IMR-90 (cell line): ENCODE data around the gene ATP1A1. TPM values are rescaled to one million over a fixed set of nuclear protein-coding genes. Genes with fewer than 3 reads are reported as not detected.

Source experiments
- ATAC-seq: fragments of 200-7000 bp; cut with Tn5 transposase; 2 replicates; pipeline ENCODE4 v1.9.1; 2020; ENCODE audit warnings: low read depth, mild to moderate bottlenecking, moderate library complexity
- BruUV-seq: library from RNA; stranded (reverse); fragments of 400-500 nt; replicated peaks from 2 replicates; lab custom pipeline; 2021; lab: Mats Ljungman, UMichigan
- CTCF ChIA-PET: fragments of 300-600 bp; formaldehyde crosslinking; extraction: SDS; loops from one replicate; lab custom pipeline; 2021; ENCODE audit warnings: antibody characterized with exemption; lab: Yijun Ruan, JAX
- POLR2A ChIA-PET: fragments of 300-600 bp; sonication (Branson Sonifier 250); formaldehyde crosslinking; loops from one replicate; lab custom pipeline; 2022; ENCODE audit warnings: antibody characterized with exemption; ENCODE audit not compliant: unreplicated experiment; lab: Charles Lee
- DNase-seq: peaks from one replicate; pipeline ENCODE4 v3.0.0; 2013
- H2AFZ ChIP-seq: replicated peaks from 2 replicates; pipeline ENCODE3; 2013; ENCODE audit warnings: low read length, mild to moderate bottlenecking; ENCODE audit not compliant: poor library complexity
- H2AK5ac ChIP-seq: 2 replicates; pipeline ENCODE4 v1.6.1; 2013; ENCODE audit warnings: low read depth, low read length, inconsistent platforms
- H2AK9ac ChIP-seq: replicated peaks from 2 replicates; pipeline ENCODE3; 2013; ENCODE audit warnings: mild to moderate bottlenecking, low read depth, low read length, moderate library complexity; ENCODE audit not compliant: poor library complexity
- H2BK120ac ChIP-seq: 2 replicates; pipeline ENCODE4 v1.6.1; 2013; ENCODE audit warnings: low read depth, low read length, inconsistent platforms
- H2BK15ac ChIP-seq: 3 replicates; pipeline ENCODE4 v1.6.1; 2013; ENCODE audit warnings: low read depth, low read length, inconsistent platforms
- H2BK20ac ChIP-seq: 2 replicates; pipeline ENCODE4 v1.6.1; 2013; ENCODE audit warnings: low read depth, mild to moderate bottlenecking, inconsistent platforms, low read length, moderate library complexity
- H2BK5ac ChIP-seq: 2 replicates; pipeline ENCODE4 v1.6.1; 2013; ENCODE audit warnings: mild to moderate bottlenecking, low read depth, low read length, inconsistent platforms; ENCODE audit not compliant: poor library complexity, severe bottlenecking
- H3K14ac ChIP-seq: replicated peaks from 2 replicates; pipeline ENCODE4 v1.6.1; 2013; ENCODE audit warnings: low read depth, low read length, inconsistent platforms
- H3K18ac ChIP-seq: 2 replicates; pipeline ENCODE4 v1.6.1; 2013; ENCODE audit warnings: low read depth, low read length, control low read depth
- H3K23ac ChIP-seq: 2 replicates; pipeline ENCODE4 v1.6.1; 2013; ENCODE audit warnings: low read depth, low read length, inconsistent platforms
- H3K27ac ChIP-seq: 2 replicates; pipeline ENCODE4 v1.5.1; 2013; ENCODE audit warnings: mild to moderate bottlenecking, control low read depth, low read length; ENCODE audit not compliant: insufficient read depth
- H3K27me3 ChIP-seq: 2 replicates; pipeline ENCODE4 v1.6.1; 2013; ENCODE audit warnings: low read length; ENCODE audit not compliant: control insufficient read depth, insufficient read depth
- H3K36me3 ChIP-seq: 2 replicates; pipeline ENCODE4 v1.6.1; 2013; ENCODE audit warnings: low read length, mixed read lengths; ENCODE audit not compliant: control insufficient read depth, insufficient read depth
- H3K4ac ChIP-seq: 2 replicates; pipeline ENCODE4 v1.6.1; 2013; ENCODE audit warnings: low read depth, low read length, inconsistent platforms
- H3K4me1 ChIP-seq: 2 replicates; pipeline ENCODE4 v1.6.1; 2013; ENCODE audit warnings: low read length, mixed read lengths; ENCODE audit not compliant: control insufficient read depth, insufficient read depth
- H3K4me2 ChIP-seq: 2 replicates; pipeline ENCODE4 v1.6.1; 2013; ENCODE audit warnings: low read depth, mild to moderate bottlenecking, control low read depth, low read length, moderate library complexity
- H3K4me3 ChIP-seq: 2 replicates; pipeline ENCODE4 v1.5.1; 2013; ENCODE audit warnings: low read depth, mild to moderate bottlenecking, control low read depth, low read length, moderate library complexity; ENCODE audit not compliant: insufficient read depth
- H3K56ac ChIP-seq: 2 replicates; pipeline ENCODE4 v1.6.1; 2013; ENCODE audit warnings: low read length, inconsistent platforms; ENCODE audit not compliant: insufficient read depth; ENCODE audit errors: extremely low read depth
- H3K79me1 ChIP-seq, 2 experiments: 2 replicates each; pipeline ENCODE4 v1.6.1; 2013; ENCODE audit warnings: low read length in 2 of 2, inconsistent platforms in 1 of 2, low read depth in 1 of 2
- H3K9ac ChIP-seq: 2 replicates; pipeline ENCODE4 v1.6.1; 2013; ENCODE audit warnings: low read depth, low read length, control low read depth
- H3K9me1 ChIP-seq: 2 replicates; pipeline ENCODE4 v1.6.1; 2013; ENCODE audit warnings: low read length, inconsistent platforms; ENCODE audit not compliant: insufficient read depth
- H3K9me3 ChIP-seq: 2 replicates; pipeline ENCODE4 v1.6.1; 2013; ENCODE audit warnings: low read length; ENCODE audit not compliant: control insufficient read depth, insufficient read depth
- H4K20me1 ChIP-seq: 2 replicates; pipeline ENCODE4 v1.6.1; 2013; ENCODE audit warnings: low read length, inconsistent platforms; ENCODE audit not compliant: insufficient read depth
- H4K5ac ChIP-seq: 2 replicates; pipeline ENCODE4 v1.6.1; 2013; ENCODE audit warnings: mild to moderate bottlenecking, low read depth, low read length, control low read depth
- H4K8ac ChIP-seq, 2 experiments: 2 replicates each; pipeline ENCODE4 v1.6.1; 2013; ENCODE audit warnings: low read depth in 2 of 2, low read length in 2 of 2, control low read depth in 1 of 2, inconsistent platforms in 1 of 2
- H4K91ac ChIP-seq: 2 replicates; pipeline ENCODE4 v1.6.1; 2013; ENCODE audit warnings: low read depth, low read length, inconsistent platforms; ENCODE audit not compliant: insufficient read depth
- BHLHE40 ChIP-seq: fragments of 150-350 bp; IDR thresholded peaks from 2 replicates; pipeline ENCODE4 v1.6.1; 2016; ENCODE audit warnings: mild to moderate bottlenecking, low read depth, low read length
- CEBPB ChIP-seq: IDR thresholded peaks from 2 replicates; pipeline ENCODE4 v1.6.1; 2012; ENCODE audit warnings: low read depth, low read length, improper control_type of control experiment
- CHD1 ChIP-seq: IDR thresholded peaks from 2 replicates; pipeline ENCODE4 v1.6.1; 2012; ENCODE audit warnings: low read depth, low read length, improper control_type of control experiment
- FOS ChIP-seq: fragments of 150-350 bp; IDR thresholded peaks from 2 replicates; pipeline ENCODE4 v1.6.1; 2016; ENCODE audit warnings: low read depth, low read length
- MAFK ChIP-seq: IDR thresholded peaks from 2 replicates; pipeline ENCODE4 v1.6.1; 2012; ENCODE audit warnings: low read depth, low read length, improper control_type of control experiment
- MXI1 ChIP-seq: IDR thresholded peaks from 2 replicates; pipeline ENCODE4 v1.6.1; 2012; ENCODE audit warnings: low read depth, mild to moderate bottlenecking, low read length, moderate library complexity, borderline replicate concordance
- NFE2L2 ChIP-seq: fragments of 150-350 bp; IDR thresholded peaks from 2 replicates; pipeline ENCODE4 v1.6.1; 2016; ENCODE audit warnings: low read depth, mild to moderate bottlenecking, low read length
- POLR2A ChIP-seq: IDR thresholded peaks from 2 replicates; pipeline ENCODE4 v1.6.1; 2012; ENCODE audit warnings: mild to moderate bottlenecking, low read depth, low read length
- RAD21 ChIP-seq: IDR thresholded peaks from 2 replicates; pipeline ENCODE4 v1.6.1; 2012; ENCODE audit warnings: low read length, improper control_type of control experiment
- RCOR1 ChIP-seq: IDR thresholded peaks from 2 replicates; pipeline ENCODE4 v1.6.1; 2012; ENCODE audit warnings: mild to moderate bottlenecking, low read length, improper control_type of control experiment; ENCODE audit not compliant: insufficient replicate concordance
- RFX5 ChIP-seq: IDR thresholded peaks from 2 replicates; pipeline ENCODE4 v1.8.0; 2012; ENCODE audit warnings: low read depth, mild to moderate bottlenecking, low read length, moderate library complexity
- SMC3 ChIP-seq: fragments of 150-350 bp; IDR thresholded peaks from 2 replicates; pipeline ENCODE4 v1.6.1; 2016; ENCODE audit warnings: low read depth, mild to moderate bottlenecking, antibody characterized with exemption, low read length, moderate library complexity
- WGBS, 2 experiments: methylation state at CpG; one replicate each; pipeline versions ENCODE4 v1.1.5 to v1.1.7; 2013; ENCODE audit warnings: missing lambda C conversion rate in 2 of 2; ENCODE audit not compliant: insufficient read length in 1 of 2; ENCODE audit errors: extremely low coverage in 2 of 2; 5-methylcytosine and 5-hydroxymethylcytosine counted together
- dilution Hi-C: fragments of 300-500 bp; cut with HindIII; formaldehyde crosslinking; loops from one replicate; pipeline ENCODE4 v1.14.3; 2018; ENCODE audit warnings: low sequenced_read_pairs; ENCODE audit not compliant: unreplicated experiment
- in situ Hi-C: fragments of 300-500 bp; cut with MboI; formaldehyde crosslinking; loops from 3 replicates; pipeline ENCODE4 v1.14.3; 2019; ENCODE audit warnings: low sequenced_read_pairs, inconsistent platforms, mixed read lengths
- intact Hi-C: fragments of 100-400 bp; cut with micrococcal nuclease; formaldehyde crosslinking; loops from 2 replicates; pipeline ENCODE4 v1.10.0; 2022
- polyA plus RNA-seq, 3 experiments: library from polyadenylated mRNA; depleted of rRNA; stranded (reverse); fragments of >200 nt; gene quantifications; 2 replicates each; pipeline ENCODE4 v1.2.3, GENCODE V29; 2012; ENCODE audit warnings: low replicate concordance in 1 of 3
- total RNA-seq: library from RNA; depleted of rRNA; stranded (reverse); fragments of >200 nt; gene quantifications from 2 replicates; pipeline ENCODE4 v1.2.3, GENCODE V29; 2012
- TF ChIP-seq, protein P1 (sequence below): fragments of 150-350 bp; IDR thresholded peaks from 2 replicates; pipeline ENCODE4 v1.6.1; 2017; ENCODE audit warnings: mild to moderate bottlenecking, antibody characterized with exemption, low read length, low read depth
- TF ChIP-seq, protein P2 (sequence below): conservative IDR thresholded peaks from 2 replicates; pipeline ENCODE4 v1.5.1; 2012; ENCODE audit warnings: mild to moderate bottlenecking, low read depth, low read length, improper control_type of control experiment
- TF ChIP-seq, protein P3 (sequence below): fragments of 150-350 bp; IDR thresholded peaks from 2 replicates; pipeline ENCODE4 v1.6.1; 2016; ENCODE audit warnings: low read depth, mild to moderate bottlenecking, low read length, moderate library complexity, borderline replicate concordance

ATP1A1 gene
- total and polyA plus RNA-seq, 2 of the 4 experiments (the other 2 are of a cell fraction) = 116 to 125 TPM

DNA sequence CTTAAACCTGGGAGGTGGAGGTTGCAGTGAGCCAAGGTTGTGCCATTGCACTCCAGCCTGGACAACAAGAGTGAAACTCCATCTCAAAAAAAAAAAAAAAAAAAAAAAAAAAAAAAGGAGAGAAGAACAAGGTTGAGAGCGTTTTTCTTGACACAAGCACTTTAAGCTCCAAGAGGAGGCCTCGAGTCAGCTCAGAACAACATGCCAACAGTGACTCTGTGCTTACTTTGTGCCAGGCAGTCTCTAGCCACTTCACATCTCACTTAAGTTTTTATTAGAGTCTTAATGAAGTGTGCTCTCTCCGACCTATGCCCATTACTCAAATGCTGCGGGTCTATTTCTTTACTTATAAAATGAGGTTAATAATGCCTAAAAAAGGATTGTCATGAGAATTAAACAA is 13.0 kb downstream of the ATP1A1 start:
- DNase-seq = no peak
- no TSS peak for BruUV-seq
- WGBS, 2 experiments = no CpG with 5 or more reads among the region's 4 CpGs
- Histone ChIP-seq H3K14ac (no peak overlapping the region), H3K79me1 (peaks cover 15 to 19% of the 10 kb centered on the region in 2 experiments), H3K4me3 (no peak overlapping the region), H2BK20ac (no peak overlapping the region), H3K9ac (no peak overlapping the region), H3K9me1 (no peaks in the 10 kb centered on the region; the same call in 1 of the 2 replicates), H3K4me1 (no peaks in the 10 kb centered on the region), H3K23ac (no peak overlapping the region), H3K27ac (no peak overlapping the region), H4K8ac (no peak overlapping the region), H2BK120ac (no peak overlapping the region), H2AFZ (no peak overlapping the region), H2AK5ac (no peak overlapping the region), H4K20me1 (peaks cover 4% of the 10 kb centered on the region; the same call in 1 of the 2 replicates), H3K4me2 (no peak overlapping the region), H3K4ac (no peak overlapping the region), H3K36me3 (peaks cover 38% of the 10 kb centered on the region), H2BK5ac (no peak overlapping the region), H2AK9ac (no peak overlapping the region), H4K5ac (no peak overlapping the region), H2BK15ac (no peak overlapping the region), H4K91ac (no peak overlapping the region), H3K9me3 (no peaks in the 10 kb centered on the region), H3K18ac (no peak overlapping the region), H3K56ac (no peak overlapping the region), H3K27me3 (no peaks in the 10 kb centered on the region)
- intact Hi-C loops = no loop called here
- ChIA-PET CTCF (no interaction called here), POLR2A (interaction anchor here (0.6 kb wide), 1 partner anchor 454 kb away, joined by 9 read pairs; no protein-coding TSS in a partner anchor)
- ATAC-seq = no peak
- TF ChIP-seq, protein P1, sequence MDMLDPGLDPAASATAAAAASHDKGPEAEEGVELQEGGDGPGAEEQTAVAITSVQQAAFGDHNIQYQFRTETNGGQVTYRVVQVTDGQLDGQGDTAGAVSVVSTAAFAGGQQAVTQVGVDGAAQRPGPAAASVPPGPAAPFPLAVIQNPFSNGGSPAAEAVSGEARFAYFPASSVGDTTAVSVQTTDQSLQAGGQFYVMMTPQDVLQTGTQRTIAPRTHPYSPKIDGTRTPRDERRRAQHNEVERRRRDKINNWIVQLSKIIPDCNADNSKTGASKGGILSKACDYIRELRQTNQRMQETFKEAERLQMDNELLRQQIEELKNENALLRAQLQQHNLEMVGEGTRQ = no peak
- TF ChIP-seq POLR2A (no peak), MAFK (no peak), RFX5 (no peak), CEBPB (no peak), RAD21 (no peak), BHLHE40 (no peak), NFE2L2 (no peak), MXI1 (no peak), RCOR1 (no peak), SMC3 (no peak), FOS (no peak), CHD1 (no peak)
- TF ChIP-seq, protein P2, sequence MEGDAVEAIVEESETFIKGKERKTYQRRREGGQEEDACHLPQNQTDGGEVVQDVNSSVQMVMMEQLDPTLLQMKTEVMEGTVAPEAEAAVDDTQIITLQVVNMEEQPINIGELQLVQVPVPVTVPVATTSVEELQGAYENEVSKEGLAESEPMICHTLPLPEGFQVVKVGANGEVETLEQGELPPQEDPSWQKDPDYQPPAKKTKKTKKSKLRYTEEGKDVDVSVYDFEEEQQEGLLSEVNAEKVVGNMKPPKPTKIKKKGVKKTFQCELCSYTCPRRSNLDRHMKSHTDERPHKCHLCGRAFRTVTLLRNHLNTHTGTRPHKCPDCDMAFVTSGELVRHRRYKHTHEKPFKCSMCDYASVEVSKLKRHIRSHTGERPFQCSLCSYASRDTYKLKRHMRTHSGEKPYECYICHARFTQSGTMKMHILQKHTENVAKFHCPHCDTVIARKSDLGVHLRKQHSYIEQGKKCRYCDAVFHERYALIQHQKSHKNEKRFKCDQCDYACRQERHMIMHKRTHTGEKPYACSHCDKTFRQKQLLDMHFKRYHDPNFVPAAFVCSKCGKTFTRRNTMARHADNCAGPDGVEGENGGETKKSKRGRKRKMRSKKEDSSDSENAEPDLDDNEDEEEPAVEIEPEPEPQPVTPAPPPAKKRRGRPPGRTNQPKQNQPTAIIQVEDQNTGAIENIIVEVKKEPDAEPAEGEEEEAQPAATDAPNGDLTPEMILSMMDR = no peak
- TF ChIP-seq, protein P3, sequence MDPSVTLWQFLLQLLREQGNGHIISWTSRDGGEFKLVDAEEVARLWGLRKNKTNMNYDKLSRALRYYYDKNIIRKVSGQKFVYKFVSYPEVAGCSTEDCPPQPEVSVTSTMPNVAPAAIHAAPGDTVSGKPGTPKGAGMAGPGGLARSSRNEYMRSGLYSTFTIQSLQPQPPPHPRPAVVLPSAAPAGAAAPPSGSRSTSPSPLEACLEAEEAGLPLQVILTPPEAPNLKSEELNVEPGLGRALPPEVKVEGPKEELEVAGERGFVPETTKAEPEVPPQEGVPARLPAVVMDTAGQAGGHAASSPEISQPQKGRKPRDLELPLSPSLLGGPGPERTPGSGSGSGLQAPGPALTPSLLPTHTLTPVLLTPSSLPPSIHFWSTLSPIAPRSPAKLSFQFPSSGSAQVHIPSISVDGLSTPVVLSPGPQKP = no peak
- in situ Hi-C loops = no loop called here
- dilution Hi-C loops = no loop called here
